Left ventricle myocardium superior (tissue), 1 donor: Measurements from ENCODE around the gene DVL3. TPM values are rescaled to one million over a fixed set of nuclear protein-coding genes. Genes with fewer than 3 reads are reported as not detected.

Experiments
- ATAC-seq: fragments of 200-7000 bp; cut with Tn5 transposase; one replicate; pipeline ENCODE4 v1.9.1; 2020; ENCODE audit warnings: mild to moderate bottlenecking, moderate library complexity
- DNase-seq: peaks from one replicate; pipeline ENCODE4 v3.0.0-alpha.2; 2020
- intact Hi-C: fragments of 100-400 bp; cut with micrococcal nuclease; formaldehyde crosslinking; loops from one replicate; pipeline ENCODE4 v1.11.0; 2022
- total RNA-seq: library from RNA; stranded (reverse); fragmentation: NEBNext Ultra II Directional; extraction: Animal tissue kit (Norgen Biotek cat#: 25700); gene quantifications from one replicate; pipeline ENCODE4 v1.2.1, GENCODE V29; 2021
- donor health status: DM: no; HTN: yes; CAD: no; lungs with severe emphysema.

Gene DVL3
- total RNA-seq, 1 donor from 2014 or later = 76.8 TPM

GRCh38 chr3:184174646-184175492, 19.7 kb downstream of the DVL3 start, which contains the start of gene AP2M1:
AP2M1 (plus strand) TSS chr3:184174855; CDS start chr3:184176994, 2,139 bp downstream.
- intact Hi-C loops = no loop called here
- peak; percentile 91 for ATAC-seq
- peak; percentile 99 for DNase-seq

DNA sequence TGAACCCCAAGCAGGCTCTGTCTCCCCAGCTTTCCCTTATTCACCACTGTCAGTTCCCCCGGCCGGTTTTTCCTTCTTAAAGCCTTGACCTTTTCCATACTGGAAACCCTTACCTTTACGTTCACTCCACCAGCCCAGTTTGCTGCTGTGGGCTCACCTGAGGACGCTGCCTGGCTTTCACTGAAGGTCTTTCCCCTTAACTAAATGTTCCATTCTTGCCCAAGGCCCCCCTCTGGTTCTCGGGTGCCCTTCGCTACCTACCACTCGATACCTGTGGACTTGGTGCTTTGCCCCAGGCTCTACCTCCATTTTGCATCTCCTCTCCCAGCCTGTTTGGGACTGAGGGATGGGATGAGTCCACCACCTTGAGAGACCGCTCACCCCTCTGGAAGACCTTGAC, 20.3 kb downstream of the DVL3 start:
- intact Hi-C loops = no loop called here
- DNase-seq (no peak), ATAC-seq (no peak)

DNA sequence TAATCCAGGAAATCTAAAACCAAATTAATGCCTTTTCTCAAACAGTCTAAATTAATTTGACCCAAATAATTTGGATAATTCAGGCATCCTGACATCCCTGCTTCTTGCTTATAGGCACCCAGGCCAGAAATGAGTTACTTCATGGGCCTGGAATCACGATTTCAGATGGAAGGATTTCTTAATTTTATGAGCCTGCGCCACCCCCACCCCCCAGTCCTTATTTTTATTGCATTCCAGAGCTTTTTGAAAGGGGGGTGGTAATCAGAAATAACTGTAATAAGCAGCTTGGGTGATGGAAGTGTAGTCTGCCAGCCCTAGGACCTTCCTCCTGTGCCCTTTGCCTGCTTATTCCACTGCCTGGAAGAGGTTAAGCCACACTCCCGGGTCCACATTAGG, 20.8 kb downstream of the DVL3 start:
- ATAC-seq = no peak

GRCh38 chr3:184176377-184177330, 21.5 kb downstream of the DVL3 start:
- intact Hi-C loops = no loop called here
- peak; percentile 34 for ATAC-seq
- DNase-seq = peak; percentile 76

More for the DNA sequence above, 20.8 kb downstream of the DVL3 start:
- intact Hi-C loops = no loop called here
- no peak for DNase-seq

- no peak for DNase-seq
- ATAC-seq = no peak
Observed at GRCh38 chr3:184177331-184177731, 22.2 kb downstream of the DVL3 start.

GRCh38 chr3:184177767-184178306, 22.7 kb downstream of the DVL3 start:
- intact Hi-C loops = no loop called here
- ATAC-seq (no peak), DNase-seq (no peak)

More at GRCh38 chr3:184177331-184177731, 22.2 kb downstream of the DVL3 start:
- intact Hi-C loops = no loop called here

GRCh38 chr3:184178521-184179138, 23.5 kb downstream of the DVL3 start:
- DNase-seq = no peak
- intact Hi-C loops = no loop called here
- no peak for ATAC-seq

- intact Hi-C loops = no loop called here
- DNase-seq = no peak
- ATAC-seq = no peak
Observed at GRCh38 chr3:184180165-184180564, 25.0 kb downstream of the DVL3 start.

DNA sequence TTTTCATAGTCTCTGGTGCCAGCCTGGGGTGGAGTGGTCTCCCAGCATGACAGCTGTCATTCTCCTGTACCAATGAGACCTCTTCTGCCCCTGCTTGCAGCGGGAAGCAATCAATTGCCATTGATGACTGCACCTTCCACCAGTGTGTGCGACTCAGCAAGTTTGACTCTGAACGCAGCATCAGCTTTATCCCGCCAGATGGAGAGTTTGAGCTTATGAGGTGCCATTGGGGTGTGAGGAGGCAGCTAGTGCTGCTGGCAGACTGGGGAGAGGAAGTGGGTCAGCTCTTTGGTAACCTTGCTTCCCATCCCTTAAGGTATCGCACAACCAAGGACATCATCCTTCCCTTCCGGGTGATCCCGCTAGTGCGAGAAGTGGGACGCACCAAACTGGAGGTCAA, 26.4 kb downstream of the DVL3 start:
- intact Hi-C loops = no loop called here
- ATAC-seq (no peak), DNase-seq (no peak)

DNA sequence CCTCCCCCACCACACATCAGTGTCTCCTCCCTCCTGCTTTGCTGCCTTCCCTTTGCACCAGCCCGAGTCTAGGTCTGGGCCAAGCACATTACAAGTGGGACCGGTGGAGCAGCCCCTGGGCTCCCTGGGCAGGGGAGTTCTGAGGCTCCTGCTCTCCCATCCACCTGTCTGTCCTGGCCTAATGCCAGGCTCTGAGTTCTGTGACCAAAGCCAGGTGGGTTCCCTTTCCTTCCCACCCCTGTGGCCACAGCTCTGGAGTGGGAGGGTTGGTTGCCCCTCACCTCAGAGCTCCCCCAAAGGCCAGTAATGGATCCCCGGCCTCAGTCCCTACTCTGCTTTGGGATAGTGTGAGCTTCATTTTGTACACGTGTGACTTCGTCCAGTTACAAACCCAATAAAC, 28.5 kb downstream of the DVL3 start:
- DNase-seq (no peak), ATAC-seq (no peak)
- intact Hi-C loops = no loop called here

DNA sequence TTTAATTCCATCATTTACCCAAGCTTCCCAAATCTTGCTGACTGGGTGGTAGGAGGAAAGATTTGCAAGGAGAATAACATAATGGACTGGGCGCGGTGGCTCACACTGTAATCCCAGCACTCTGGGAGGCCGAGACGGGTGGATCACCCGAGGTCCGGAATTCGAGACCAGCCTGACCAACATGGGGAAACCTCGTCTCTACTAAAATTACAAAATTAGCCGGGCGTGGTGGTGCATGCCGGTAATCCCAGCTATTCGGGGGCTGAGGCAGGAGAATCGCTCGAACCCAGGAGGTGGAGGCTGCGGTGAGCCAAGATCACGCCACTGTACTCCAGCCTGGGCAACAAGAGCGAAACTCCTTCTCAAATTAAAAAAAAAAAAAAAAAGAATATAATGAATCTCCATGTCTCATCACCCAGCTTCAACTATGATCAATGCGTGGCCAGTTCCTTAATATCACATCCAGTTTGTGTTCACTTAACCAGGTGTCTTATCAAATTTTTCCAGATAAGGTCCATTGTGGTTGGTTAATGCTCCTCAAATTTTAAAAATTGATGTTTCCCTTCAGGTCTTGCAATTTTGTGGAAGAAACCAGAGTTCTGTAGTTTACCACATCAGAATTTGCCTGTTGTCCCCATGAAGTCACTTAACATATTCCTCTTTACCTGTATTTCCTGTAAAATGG, 29.5 kb downstream of the DVL3 start:
- intact Hi-C loops = no loop called here
- no peak for ATAC-seq
- no peak for DNase-seq

DNA sequence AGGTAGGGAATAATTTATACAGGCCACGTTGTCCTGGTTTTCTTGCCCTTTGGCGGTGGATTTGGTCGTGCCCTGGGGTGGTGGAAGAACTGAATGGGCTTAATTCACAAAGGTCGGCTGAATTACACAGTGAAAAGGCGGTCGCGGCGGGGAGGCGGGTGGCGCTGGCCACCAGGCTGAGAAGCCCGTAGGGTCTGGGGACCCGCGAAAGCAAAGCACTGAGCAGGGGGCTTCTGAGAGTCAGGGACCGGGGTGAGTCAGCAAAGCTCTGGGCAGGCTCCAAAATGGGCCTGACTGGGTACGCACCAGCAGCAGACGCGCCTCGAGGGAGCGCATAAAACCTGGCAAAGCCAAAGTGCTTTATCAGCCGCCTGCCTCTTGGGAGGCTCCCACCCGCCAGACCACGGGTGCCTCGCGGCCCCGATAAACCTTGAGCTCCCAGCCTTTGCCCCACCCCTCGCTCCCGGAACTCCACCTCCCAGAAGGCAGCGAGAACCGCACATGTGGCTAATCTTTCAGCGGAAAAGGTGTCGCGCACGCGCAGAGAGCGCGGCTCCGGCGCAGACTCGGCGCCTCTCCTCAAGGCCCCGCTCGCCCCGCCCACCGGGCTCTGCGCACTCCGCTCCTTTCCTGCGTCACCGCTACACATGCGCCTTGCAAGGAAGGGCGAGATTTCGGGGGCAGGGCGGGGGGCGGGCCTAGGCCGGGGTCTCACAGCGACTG, 30.4 kb downstream of the DVL3 start:
- DNase-seq (peak; percentile 100), ATAC-seq (peak; percentile 97)
- intact Hi-C loops = no loop called here

DNA sequence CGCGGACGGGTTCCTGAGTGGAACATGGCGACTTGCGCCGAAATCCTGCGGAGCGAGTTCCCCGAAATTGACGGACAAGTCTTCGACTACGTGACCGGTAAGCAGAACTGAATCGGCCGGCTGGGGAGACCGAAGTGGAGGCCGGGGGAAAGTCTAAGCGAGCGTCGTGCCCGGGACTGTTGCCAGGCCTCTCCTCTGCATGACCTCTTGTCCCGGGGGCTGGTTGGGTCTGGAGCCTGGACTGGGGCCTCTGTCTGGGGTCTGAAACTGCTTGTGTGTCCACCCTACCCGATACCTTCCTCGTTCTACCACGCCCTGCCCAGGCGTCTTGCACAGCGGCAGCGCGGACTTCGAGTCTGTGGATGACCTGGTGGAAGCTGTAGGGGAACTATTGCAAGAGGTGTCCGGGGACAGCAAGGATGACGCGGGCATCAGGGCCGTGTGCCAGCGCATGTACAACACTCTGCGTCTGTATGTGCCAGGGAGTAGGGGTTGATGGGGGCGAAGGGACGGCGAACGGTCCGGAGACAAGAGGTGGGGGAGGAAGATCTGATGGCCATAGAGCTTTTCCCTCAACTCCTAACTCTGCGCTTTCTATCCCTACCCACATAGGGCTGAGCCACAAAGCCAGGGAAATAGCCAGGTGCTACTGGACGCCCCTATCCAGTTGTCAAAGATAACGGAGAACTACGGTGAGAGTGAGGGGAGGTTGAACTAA, 31.2 kb downstream of the DVL3 start, which contains the start of gene ABCF3:
ABCF3 (plus strand) TSS at position 16 of the 718 bp plus-strand sequence; CDS start at position 25, 9 bp downstream.
- DNase-seq = peak; percentile 73
- intact Hi-C loops = no loop called here
- peak; percentile 34 for ATAC-seq

- intact Hi-C loops = no loop called here
- DNase-seq (no peak), ATAC-seq (no peak)
Observed at GRCh38 chr3:184186902-184187207, 31.7 kb downstream of the DVL3 start.

DNA sequence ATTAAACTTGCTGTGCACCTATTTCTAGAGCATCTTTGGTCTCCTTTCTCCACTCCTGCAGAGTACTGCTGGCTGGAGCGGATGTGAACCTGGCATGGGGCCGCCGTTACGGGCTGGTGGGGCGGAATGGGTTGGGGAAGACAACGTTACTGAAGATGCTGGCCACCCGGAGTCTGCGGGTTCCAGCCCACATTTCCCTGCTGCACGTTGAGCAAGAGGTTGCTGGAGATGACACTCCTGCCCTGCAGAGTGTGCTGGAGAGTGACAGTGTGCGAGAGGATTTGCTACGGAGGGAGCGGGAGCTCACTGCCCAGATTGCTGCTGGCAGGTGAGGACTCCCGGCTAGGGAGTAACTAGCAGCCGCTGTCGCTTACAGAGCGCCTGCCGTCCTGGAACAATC, 32.9 kb downstream of the DVL3 start:
- no peak for ATAC-seq
- intact Hi-C loops = no loop called here
- DNase-seq = no peak

- no peak for ATAC-seq
- intact Hi-C loops = no loop called here
Observed at GRCh38 chr3:184189421-184189820, 34.2 kb downstream of the DVL3 start.

DNA sequence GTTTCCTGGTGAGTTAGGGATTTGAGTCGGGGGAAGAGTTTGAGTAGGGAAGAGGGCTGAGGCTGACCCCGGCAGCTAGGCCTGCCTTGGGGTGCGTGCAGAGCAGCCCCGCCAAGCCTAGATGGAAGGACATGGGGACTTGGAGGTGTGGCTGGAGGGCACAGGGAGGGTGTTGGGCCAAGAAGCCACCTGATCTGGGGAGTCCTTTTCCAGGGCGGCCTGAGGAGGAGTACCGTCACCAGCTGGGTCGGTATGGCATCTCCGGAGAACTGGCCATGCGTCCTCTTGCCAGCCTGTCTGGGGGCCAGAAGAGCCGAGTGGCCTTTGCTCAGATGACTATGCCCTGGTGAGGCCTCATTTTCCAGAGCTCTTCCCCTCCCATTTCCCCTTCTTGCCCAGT, 37.7 kb downstream of the DVL3 start:
- DNase-seq (no peak), ATAC-seq (no peak)
- intact Hi-C loops = no loop called here

More at GRCh38 chr3:184189421-184189820, 34.2 kb downstream of the DVL3 start:
- DNase-seq = no peak
